Body of pancreas (tissue), 4 donors: ENCODE data around the gene STPG4. TPM values are rescaled to one million over a fixed set of nuclear protein-coding genes. Genes with fewer than 3 reads are reported as not detected.

Experiments
- ATAC-seq: fragments of 150-250 bp; one replicate; pipeline ENCODE4 v1.9.1; 2016
- DNase-seq, 4 donors: peaks; one replicate each; pipeline ENCODE4 v3.0.0-alpha.2; 2019
- H3K27ac ChIP-seq, 4 donors: fragments of 200-600 bp; sonication (generic); 1 replicate in 3 of 4; 2 replicates in 1 of 4; pipeline versions ENCODE4 v1.5.1 to v1.6.1; 2016 to 2019; ENCODE audit warnings: mild to moderate bottlenecking in 1 of 4, mixed read lengths in 1 of 4, moderate library complexity in 1 of 4
- H3K27me3 ChIP-seq, 2 donors: fragments of 200-600 bp; sonication (generic); one replicate each; pipeline ENCODE4 v1.6.0; 2016; ENCODE audit warnings: mild to moderate bottlenecking in 1 of 2
- H3K36me3 ChIP-seq, 2 donors: fragments of 200-600 bp; sonication (generic); replicated peaks in 1 of 2; 2 replicates each; pipeline ENCODE4 v1.5.1; 2016; ENCODE audit warnings: low read depth in 2 of 2; ENCODE audit not compliant: insufficient read depth in 1 of 2
- H3K4me1 ChIP-seq: fragments of 200-600 bp; sonication (generic); one replicate; pipeline ENCODE4 v1.6.0; 2016
- H3K4me3 ChIP-seq, 2 donors: fragments of 200-600 bp; sonication (generic); 1 replicate in 1 of 2; 2 replicates in 1 of 2; pipeline ENCODE4 v1.5.1; 2016 to 2019
- H3K9me3 ChIP-seq, 3 donors: fragments of 200-600 bp; sonication (generic); 1 replicate in 2 of 3; 2 replicates in 1 of 3; pipeline ENCODE4 v1.5.1; 2016
- POLR2A ChIP-seq, 3 donors: fragments of 450-650 bp; IDR thresholded peaks; one replicate each; pipeline ENCODE4 v1.6.1; 2016; ENCODE audit warnings: antibody characterized with exemption in 3 of 3, mild to moderate bottlenecking in 2 of 3
- WGBS, 2 donors: methylation state at CpG; one replicate each; pipeline ENCODE4 v1.1.5; 2017; 5-methylcytosine and 5-hydroxymethylcytosine counted together
- intact Hi-C: fragments of 100-400 bp; cut with DNase I; formaldehyde crosslinking; loops from one replicate; pipeline ENCODE4 v1.15.1; 2023
- total RNA-seq, 2 donors: library from RNA; depleted of rRNA; stranded (reverse); fragments of >200 nt; gene quantifications; one replicate each; pipeline ENCODE4 v1.1.0, GENCODE V29; 2016
- TF ChIP-seq, protein P1 (sequence below), 7 experiments: fragments of 450-650 bp in 4 of 7; fragments of 200-600 bp in 3 of 7; sonication (generic) in 3 of 7; IDR thresholded peaks; one replicate each; pipeline ENCODE4 v1.5.1; 2016 to 2019; ENCODE audit warnings: antibody characterized with exemption in 7 of 7

Gene STPG4
- total RNA-seq, 2 donors from 2014 or later, result not detected

DNA sequence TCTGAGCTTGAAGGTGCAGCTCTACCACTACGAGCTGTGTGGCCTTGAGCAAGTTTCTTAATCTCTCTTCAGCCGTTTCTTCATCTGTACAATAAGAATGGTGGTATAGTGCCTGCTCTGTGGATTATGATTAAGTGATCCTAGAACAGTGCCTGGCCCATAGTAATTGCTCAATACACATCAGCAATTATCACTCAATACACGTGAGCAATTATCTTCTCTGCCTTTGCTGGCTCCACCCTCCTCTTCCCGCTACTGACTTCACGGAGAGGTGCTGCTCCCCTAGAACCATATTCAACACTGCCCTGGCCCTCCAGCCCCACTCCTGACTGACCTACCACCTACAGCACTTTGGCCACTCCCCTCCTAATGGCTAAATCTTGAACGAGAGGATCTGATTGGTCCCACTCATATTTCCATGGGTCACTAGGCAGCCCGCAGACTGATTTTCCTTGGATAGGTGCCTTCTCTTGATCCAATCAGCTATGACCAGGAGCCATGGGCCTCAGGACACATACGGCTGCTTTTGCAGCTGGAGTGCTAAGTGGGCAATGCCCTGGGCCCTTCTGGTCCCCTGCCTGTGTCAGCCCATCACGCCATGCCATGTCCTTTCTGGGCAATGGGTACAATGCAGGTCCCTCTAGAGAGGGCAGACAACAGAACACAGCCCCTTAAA, 77.5 kb downstream of the STPG4 start:
- DNase-seq, result no peak
- WGBS, 2 donors, result 73% methylated on average over 7 to 9 of the region's 9 CpGs
- H3K27me3 ChIP-seq, result no peaks in the 10 kb centered on the region
- H3K4me1 ChIP-seq, result peaks cover 38% of the 10 kb centered on the region
- H3K27ac ChIP-seq, result peak overlapping the region; percentile 53 to 79 (median 74)
- no peak overlapping the region for H3K4me3 ChIP-seq
- intact Hi-C loops, result no loop called here
- ATAC-seq, result no peak
- H3K9me3 ChIP-seq, result no peaks in the 10 kb centered on the region
- no peak for TF ChIP-seq POLR2A (IDR thresholded peaks at IDR 0.05)
- TF ChIP-seq, protein P1, sequence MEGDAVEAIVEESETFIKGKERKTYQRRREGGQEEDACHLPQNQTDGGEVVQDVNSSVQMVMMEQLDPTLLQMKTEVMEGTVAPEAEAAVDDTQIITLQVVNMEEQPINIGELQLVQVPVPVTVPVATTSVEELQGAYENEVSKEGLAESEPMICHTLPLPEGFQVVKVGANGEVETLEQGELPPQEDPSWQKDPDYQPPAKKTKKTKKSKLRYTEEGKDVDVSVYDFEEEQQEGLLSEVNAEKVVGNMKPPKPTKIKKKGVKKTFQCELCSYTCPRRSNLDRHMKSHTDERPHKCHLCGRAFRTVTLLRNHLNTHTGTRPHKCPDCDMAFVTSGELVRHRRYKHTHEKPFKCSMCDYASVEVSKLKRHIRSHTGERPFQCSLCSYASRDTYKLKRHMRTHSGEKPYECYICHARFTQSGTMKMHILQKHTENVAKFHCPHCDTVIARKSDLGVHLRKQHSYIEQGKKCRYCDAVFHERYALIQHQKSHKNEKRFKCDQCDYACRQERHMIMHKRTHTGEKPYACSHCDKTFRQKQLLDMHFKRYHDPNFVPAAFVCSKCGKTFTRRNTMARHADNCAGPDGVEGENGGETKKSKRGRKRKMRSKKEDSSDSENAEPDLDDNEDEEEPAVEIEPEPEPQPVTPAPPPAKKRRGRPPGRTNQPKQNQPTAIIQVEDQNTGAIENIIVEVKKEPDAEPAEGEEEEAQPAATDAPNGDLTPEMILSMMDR (IDR thresholded peaks at IDR 0.05), result no peak
- peaks cover 0 to 3% of the 10 kb centered on the region in 2 donors for H3K36me3 ChIP-seq

- ATAC-seq, result peak; percentile 72
- Histone ChIP-seq H3K36me3 (peaks cover 0 to 3% of the 10 kb centered on the region in 2 donors), H3K9me3 (no peaks in the 10 kb centered on the region), H3K4me3 (no peak overlapping the region), H3K27ac (peak overlapping the region; percentile 55 to 79 (median 74)), H3K4me1 (peaks cover 38% of the 10 kb centered on the region), H3K27me3 (no peaks in the 10 kb centered on the region)
- intact Hi-C loops, result no loop called here
- DNase-seq, result peak; percentile 52 to 71 (median 59)
- TF ChIP-seq, protein P1 (IDR thresholded peaks at IDR 0.05), result no peak
- TF ChIP-seq POLR2A (IDR thresholded peaks at IDR 0.05), result peak in 1 of 3 donors; percentile 29
- 60 to 66% methylated on average over 11 to 12 of the region's 12 CpGs for WGBS, 2 donors
These were observed 78.3 kb downstream of the STPG4 start for GRCh38 chr2:47076586-47077441.

- Histone ChIP-seq H3K27ac (peak overlapping the region; percentile 55 to 79 (median 74)), H3K27me3 (no peaks in the 10 kb centered on the region), H3K4me1 (peaks cover 38% of the 10 kb centered on the region), H3K4me3 (no peak overlapping the region), H3K9me3 (no peaks in the 10 kb centered on the region), H3K36me3 (peaks cover 0 to 3% of the 10 kb centered on the region in 2 donors)
- DNase-seq (no peak), ATAC-seq (no peak)
- no peak for TF ChIP-seq POLR2A (IDR thresholded peaks at IDR 0.05)
- TF ChIP-seq, protein P1 (IDR thresholded peaks at IDR 0.05), result no peak
- WGBS, 2 donors, result 95% methylated on average over 8 of the region's 8 CpGs
- intact Hi-C loops, result no loop called here
These were observed 79.0 kb downstream of the STPG4 start for GRCh38 chr2:47076126-47076506.

DNA sequence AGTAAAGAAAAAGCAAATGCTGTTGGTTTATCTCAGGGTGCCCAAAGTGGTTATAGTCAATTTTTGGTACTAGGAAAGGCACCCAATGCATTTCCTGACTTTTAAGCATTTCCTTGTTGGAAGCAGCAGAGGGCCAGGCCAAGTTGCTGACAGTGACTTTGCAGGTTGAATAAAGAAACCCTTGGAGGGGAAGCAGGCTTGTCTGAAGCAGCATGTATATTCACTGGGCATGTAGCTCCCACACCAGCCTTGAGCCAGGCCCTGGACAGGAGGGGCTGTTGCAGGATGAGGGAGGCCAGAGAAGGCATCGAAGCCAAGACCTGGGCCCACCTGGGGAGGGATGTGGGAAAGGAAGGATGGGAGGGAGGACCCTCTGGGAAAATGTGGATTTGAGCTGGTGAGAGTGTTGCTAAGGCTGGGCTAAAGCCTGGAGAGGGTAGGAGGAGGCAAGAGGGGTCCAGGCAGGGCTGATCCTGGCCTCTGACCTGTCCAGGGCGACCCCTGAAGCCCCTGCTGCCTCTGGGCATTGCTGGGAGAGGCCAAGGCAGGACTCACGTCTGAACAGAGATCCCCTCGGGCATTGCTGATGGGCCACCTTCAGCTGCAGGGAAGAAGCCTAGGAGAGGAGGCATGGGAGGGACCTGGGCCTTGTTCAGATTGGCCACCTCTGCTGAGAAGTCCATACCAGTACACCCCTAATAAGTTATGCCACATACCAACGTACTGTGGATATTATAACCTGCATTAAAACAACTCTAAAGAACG, 79.6 kb downstream of the STPG4 start:
- intact Hi-C loops, result no loop called here
- no peak for TF ChIP-seq POLR2A (IDR thresholded peaks at IDR 0.05)
- TF ChIP-seq, protein P1 (IDR thresholded peaks at IDR 0.05), result no peak
- H3K27ac ChIP-seq, result peak overlapping the region; percentile 4 to 79 (median 74)
- DNase-seq (no peak), ATAC-seq (no peak)
- H3K27me3 ChIP-seq, result no peaks in the 10 kb centered on the region
- whole genome bisulfite sequencing, 2 donors, result 85 to 86% methylated on average over 6 of the region's 6 CpGs
- H3K4me1 ChIP-seq, result peaks cover 40% of the 10 kb centered on the region
- no peaks in the 10 kb centered on the region for H3K9me3 ChIP-seq
- H3K36me3 ChIP-seq, result peaks cover 0 to 3% of the 10 kb centered on the region in 2 donors
- H3K4me3 ChIP-seq, result no peak overlapping the region
